Stimulated activated CD8-positive, alpha-beta memory T cell treated with anti-CD3 and anti-CD28 coated beads, Interleukin-15, amount 100 ng/mL, for 4 hours (primary cell): ENCODE data around the gene LORICRIN.
"Not testable (repeated sequence)": the region's sequence is repeated elsewhere in the genome, so short reads cannot be mapped to it uniquely, and the experiment has no call there.

Source experiments
- DNase-seq, 2 donors: peaks; one replicate each; pipeline ENCODE4 v3.0.0-alpha.2; 2020; ENCODE audit warnings: low read depth in 2 of 2

Gene LORICRIN, protein sequence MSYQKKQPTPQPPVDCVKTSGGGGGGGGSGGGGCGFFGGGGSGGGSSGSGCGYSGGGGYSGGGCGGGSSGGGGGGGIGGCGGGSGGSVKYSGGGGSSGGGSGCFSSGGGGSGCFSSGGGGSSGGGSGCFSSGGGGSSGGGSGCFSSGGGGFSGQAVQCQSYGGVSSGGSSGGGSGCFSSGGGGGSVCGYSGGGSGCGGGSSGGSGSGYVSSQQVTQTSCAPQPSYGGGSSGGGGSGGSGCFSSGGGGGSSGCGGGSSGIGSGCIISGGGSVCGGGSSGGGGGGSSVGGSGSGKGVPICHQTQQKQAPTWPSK

DNA sequence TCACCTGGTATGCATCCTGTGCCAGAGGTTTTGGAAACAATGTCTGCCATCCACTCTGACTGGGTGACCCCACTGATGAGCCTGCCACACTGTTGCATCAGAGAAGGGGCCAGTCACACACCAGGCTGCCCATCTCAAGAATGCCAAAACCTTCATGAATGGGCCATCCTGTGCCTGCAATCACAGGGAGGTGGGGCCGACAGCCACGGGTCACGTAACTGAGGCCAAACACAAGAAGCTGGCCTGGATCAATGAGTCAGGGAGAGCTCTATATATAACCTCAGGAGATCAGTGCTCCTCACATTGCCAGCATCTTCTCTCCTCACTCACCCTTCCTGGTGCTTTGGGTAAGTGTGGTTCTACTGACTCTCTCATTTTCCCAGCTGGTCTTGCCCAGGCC is at the start of gene LORICRIN:
LORICRIN (plus strand) TSS at position 301 of the 400 bp plus-strand sequence. CDS start 1,263 bp downstream, outside the sequence.
- DNase-seq, result no peak

DNA sequence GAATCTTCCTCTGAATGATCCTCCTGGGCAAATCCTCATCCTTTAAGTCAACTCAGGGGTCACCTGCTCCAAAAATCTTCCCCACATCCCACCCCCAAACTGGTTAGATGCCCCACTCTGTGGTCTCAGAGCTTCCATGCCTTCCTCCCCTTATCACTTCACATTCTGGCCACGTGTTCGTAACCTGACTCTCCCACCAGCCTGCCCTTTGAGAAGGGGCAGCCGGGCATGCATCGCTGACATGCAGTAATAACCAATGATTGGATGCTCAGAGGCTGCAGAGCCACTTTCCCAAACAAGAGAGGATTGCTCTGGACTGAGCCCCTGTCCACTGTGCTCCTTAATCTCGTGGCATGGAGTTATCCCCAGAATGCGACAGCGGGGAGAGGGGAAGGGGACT is 49.3 kb upstream of the LORICRIN start:
- DNase-seq, result no peak

DNA sequence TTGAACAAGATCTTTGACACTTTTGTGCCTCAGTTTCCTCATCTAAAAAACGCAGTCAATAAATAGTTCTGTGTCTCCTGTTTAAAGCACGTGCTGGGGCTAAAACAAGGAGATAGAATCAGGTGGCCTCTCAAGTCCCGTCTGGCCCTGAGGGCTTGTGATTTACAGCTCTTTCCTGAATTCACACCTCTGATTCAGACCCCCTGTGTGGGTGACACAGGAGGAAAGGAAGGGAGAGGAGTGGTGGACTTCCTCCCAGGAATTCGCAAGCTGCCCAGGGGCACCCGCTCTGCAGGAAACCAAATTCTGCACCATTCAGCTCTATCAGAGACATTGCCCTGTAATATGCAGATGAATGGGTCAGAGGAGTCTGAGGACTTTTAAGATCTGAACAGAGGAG is 47.3 kb upstream of the LORICRIN start:
- DNase-seq, result no peak

DNA sequence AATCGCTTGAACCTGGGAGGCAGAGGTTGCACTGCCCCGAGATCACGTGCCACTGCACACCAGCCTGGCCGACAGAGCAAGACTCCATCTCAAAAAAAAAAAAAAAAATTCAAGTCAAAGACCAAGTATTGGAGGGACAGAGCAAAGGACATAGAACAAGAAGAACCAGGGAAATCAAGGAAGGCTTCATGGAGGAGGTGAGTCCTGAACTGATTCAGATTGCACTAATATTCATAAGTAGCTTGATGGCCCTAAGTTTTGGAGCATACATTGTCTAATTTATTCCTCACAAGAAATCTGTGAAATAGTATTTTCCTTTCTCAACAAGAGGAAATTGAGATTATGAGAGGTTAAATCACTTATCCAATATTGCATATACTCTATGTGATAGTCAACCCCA is 46.0 kb upstream of the LORICRIN start:
- no peak for DNase-seq

DNA sequence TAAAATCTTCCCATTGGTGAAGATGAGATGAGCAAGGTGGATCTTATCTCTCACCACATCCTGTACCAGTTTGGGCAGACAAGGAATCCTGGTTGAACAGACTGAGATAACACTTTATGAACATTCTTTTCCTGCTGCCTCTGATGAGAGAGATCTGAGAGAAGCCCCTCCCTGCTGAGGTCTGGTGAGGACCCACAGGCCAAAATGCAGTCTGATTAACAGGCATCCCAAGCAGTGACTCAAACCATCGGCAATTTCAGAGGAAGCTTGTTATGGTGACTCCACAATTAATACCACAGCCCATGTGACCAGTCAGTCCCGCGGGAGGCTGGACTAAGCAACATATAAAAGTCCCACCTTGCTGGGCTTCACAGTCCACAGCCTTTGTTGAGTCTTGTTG is 42.3 kb upstream of the LORICRIN start, which contains the start of gene PRR9:
PRR9 (plus strand) TSS at position 373 of the 400 bp plus-strand sequence. CDS start 561 bp downstream, outside the sequence.
- no peak for DNase-seq

DNA sequence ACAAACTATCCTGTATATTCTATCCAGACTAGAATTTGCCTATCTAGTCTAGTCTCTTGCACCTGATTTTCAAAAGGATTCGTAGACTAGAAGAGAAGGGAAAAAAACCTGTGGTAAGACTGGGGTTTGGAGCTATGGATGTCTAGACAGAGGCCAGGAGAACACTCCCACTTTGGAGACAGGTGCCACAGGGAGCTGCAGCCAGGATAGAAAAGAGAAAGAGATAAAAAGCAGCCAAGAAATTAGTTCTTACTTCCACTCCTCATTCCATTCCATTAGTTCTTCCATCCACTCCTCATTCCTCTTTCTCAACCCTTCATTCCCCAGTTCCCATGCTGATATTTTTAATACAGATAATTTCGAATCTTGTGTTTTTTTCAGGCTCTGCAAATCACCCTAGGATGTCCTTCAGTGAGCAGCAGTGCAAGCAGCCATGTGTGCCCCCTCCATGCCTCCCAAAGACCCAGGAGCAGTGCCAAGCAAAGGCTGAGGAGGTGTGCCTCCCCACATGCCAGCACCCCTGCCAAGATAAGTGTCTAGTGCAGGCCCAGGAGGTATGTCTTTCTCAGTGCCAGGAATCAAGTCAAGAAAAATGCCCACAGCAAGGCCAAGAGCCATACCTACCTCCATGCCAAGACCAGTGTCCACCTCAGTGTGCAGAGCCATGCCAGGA is 41.6 kb upstream of the LORICRIN start:
- DNase-seq, result no peak

DNA sequence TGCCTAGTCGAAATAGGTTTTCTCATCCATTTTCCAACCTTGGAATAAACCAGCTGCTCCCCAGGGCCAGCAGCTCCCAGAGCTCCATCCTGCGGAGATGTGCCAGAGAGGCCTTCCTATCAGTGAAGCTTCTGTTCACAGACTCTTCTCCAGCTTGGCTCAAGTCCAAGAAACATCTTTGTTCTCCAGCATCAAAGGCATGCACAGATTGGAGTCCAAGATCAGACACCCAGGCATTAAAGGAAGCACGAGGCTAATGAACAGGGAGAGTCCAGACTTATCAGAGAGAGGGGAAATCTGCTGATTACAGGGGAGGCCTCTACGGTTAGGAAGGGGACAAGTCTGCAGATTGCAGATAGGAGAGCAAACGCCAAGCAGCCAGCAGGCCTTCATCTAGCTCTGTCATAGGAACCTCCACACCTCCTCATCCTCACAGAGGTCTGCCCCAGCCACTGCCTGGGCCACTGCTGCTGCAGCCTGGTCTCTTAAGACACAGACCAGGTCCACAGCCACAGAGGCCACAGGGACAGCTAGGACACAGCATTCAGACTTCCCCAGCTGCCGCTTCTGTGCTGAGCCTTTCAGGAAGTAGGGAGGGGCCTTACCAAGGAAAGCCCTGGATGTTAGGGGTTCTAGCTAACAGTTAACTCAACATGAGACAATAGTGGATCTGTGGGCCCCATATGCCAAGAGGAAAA is 38.7 kb upstream of the LORICRIN start:
- no peak for DNase-seq

DNA sequence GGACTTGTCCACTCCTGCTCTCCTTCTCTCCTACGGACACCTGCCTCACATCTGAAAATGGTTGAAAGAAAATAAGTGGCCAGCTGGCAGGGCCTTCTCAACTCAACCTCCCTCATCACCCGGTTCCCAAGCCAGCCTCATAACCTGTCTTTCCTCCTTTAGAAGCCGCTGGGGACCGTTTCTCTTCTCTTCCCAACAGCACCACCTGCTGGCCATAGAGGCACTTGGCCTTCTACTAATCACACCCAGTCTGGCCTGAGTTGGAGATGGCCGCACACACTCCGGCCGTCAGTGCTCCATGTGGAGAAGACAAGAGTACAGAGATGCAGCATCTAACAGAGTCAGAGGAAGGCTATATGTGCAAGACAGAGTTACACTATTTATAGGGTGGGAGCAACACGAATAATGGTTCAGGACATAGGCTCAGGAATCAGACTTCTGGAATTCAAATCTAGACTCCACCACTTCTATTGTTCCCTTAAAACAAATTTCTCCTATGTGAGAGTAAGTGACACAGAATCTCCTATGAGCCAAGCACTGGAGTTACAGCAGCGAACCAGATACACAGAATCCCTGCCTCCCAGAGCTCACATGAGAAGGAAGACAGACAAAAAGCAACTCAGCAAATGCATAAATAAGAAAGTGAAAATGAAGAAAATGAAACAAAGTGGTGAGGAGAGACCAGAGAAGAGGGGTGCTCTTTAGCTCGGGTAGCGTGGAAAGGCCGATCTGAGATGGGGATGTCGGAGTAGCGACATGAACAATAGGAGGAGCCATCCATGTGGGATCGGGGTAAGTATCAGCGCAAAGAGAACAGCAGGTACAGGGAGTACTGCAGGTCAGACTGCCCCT is 36.2 kb upstream of the LORICRIN start:
- DNase-seq, result peak in 1 of 2 donors; percentile 3

DNA sequence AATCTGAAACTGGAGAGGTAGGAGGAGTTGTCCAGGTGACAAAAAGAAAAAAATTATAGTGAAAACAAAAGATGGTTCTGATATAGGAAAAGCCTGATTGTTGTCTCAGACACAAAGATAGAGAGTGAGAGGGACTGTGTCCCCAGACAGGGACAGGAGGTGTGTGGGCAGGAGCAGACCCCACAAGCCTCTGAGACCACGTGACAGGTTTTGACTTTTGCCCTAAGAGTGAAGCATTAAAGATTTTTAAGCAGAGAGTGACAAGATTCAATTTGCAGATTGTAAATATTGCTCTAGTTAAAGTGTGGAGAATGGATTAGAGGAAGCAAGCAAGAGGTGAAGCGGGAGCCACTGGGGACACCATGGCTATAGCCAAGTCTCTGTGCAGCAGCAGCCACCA is 31.7 kb upstream of the LORICRIN start:
- no peak for DNase-seq

DNA sequence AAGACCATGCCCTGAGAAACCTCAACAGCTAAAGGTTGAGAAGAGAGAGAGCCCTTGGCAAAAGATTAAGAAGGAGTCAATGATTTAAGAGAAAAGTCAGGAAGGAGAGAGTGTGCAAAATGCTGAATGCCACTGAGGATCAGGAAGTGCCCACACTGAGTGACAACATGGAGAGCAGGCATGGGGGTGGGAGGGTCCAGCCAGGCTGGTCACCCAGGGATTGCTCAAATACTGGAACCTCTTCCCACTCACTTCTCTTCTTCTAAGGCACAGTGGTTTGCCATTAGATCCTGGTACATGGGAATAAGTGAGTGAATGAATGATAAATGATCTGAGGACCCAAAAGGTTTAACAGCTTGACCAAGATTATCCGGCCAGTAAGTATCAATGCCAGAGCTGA is 31.0 kb upstream of the LORICRIN start:
- DNase-seq, result no peak

DNA sequence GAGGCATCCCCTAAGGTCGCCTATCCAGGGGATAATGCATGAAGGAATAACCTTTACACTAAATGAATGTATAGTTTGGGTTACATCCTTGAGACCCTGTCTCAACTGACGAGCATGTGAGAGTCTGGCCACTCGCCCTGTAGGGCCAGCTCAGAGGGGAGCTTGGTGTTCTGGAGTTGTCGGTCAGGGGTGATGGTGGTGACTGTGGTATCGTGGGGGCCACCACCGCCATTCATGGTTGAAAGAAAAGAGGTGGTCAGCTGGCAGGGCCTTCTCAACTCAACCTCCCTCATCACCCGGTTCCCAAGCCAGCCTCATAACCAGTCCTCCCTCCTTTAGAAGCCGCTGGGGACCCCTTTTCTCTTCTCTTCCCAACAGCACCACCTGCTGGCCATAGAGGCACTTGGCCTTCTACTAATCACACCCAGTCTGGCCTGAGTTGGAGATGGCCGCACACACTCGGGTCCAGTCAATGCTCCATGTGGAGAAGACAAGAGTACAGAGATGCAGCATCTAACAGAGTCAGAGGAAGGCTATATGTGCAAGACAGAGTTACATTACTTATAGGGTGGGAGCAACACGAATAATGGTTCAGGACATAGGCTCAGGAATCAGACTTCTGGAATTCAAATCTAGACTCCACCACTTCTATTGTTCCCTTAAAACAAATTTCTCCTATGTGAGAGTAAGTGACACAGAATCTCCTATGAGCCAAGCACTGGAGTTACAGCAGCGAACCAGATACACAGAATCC is 30.2 kb upstream of the LORICRIN start:
- not testable (repeated sequence) for DNase-seq

DNA sequence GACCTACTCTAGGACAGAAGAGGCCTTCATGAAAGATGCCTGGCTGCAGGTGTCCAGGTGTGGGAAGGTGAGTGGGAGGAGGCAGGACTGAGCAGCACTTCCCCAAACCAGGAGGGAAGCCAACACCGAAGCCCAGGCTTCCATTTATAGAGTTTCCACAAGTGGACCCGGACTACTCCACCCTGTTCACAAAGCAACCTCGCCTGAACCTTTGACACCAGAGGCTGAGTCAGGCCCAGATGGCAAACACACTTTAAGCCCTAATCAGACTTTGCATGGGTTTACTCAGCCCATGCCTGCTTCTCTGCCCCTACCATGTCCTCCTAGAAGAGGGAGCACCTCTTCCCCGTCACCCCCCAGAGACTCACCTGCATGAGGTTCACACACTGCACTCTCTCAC is 28.1 kb upstream of the LORICRIN start:
- no peak for DNase-seq

DNA sequence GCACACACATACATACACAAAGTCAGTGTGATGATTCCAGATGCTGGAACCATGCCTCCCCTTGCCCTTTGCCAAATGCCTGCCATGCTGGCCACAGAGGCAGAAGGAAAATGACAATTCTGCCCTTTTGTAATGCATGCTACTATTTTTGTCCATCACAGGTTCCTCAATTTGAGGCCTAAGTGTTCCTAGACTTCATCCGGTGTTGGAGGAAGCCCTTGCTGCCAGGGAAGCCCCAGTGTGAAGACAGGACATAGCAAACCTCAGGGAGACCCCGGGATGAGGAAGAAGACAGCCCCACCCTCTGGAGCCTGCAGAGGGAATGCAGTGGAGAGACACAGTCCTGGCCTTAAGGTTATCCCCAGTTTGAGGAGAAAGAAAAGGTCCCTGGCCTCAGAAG is 27.7 kb upstream of the LORICRIN start:
- no peak for DNase-seq

DNA sequence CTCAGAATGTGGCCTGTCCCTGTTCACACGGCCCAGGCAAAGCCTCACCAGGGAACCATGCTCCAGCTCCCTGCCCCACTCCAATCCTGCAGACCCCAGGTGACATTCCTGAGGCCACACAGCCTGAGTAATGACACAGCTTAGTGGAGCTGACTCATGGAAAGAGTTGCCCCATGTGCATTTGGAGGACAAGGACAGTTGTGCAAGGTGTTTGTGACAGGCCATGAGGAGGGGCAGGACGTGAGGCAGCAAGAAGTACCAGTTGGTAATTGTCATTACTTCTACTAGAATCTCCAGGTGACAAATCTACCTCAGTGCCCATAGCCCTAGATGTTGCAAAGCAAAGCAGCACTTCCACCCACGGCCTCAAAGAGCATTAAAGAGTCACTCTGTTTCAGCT is 26.9 kb upstream of the LORICRIN start:
- no peak for DNase-seq

DNA sequence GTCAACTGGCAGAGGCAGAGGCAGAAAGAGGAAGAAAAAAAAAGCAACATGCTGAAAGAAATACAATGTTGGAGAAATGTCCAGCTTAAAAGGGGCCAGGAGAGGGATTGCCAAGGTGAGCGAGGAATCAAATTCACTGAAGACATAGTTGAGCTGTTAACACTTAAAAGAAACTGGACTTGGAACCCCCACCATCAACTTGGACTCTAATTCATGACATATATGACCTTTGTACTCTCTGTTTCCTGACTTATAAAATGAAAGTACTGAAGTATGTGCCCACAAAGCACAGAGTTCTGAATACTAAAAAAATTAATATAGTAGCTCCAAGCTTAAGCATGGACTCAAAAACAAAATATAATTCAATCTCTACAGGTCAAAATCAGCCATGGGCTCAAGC is 26.0 kb upstream of the LORICRIN start:
- DNase-seq, result no peak

DNA sequence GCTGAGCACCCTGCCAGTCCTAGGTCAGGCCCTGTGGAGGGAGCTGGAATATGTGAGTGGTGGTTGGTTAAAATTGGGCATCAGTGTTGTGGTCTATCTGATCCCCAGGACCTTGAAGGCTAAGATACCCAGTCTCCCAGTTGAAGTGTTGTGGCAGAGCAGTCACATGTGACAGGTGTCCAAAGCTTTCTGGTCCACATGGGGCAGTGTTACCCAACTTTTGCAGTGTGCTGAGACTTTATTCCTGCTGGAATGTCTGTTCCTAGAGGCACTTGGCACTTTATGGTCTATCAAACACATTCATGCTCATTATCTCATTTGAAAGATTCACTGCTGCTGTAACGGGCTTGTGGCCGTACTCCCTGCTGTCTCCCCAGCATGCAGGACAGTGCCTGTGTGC is 21.0 kb upstream of the LORICRIN start:
- no peak for DNase-seq

DNA sequence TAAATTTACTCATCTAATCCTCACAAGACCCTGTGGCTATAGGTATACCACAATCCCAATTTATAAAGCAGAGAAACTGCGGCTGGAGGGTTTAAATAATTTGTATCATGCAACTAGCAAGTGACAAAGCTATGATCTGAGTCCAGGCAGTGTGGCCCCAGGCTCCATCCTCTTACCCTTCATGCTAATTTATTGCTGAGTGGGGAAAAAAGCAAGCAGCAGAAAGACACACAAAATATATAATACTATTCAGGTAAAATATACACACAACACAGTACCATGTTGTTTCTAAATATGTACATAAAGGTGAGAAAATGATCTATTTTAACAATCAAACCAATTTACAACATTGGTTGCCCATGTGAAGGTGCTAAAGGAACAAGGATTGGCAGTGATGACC is 17.3 kb upstream of the LORICRIN start:
- no peak for DNase-seq

DNA sequence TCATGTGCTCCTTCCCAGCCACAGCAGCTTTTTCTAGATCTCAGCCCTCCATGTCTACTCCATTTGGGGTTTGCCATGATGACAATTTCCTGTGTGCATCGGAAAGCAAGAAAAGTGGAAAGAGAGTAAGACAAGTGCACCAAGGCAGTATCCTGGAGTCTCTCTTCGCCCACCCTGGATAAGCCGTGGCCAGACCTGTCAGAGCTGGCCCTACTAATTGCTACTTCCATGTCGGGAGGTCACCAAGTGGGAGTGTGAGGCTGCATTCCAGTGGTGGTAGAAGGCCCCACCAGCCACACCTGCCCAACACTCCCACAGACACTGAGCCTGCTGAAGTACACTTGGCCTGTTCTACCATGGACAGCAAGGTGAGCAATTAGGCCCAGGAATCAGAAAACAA is 14.0 kb upstream of the LORICRIN start:
- no peak for DNase-seq

DNA sequence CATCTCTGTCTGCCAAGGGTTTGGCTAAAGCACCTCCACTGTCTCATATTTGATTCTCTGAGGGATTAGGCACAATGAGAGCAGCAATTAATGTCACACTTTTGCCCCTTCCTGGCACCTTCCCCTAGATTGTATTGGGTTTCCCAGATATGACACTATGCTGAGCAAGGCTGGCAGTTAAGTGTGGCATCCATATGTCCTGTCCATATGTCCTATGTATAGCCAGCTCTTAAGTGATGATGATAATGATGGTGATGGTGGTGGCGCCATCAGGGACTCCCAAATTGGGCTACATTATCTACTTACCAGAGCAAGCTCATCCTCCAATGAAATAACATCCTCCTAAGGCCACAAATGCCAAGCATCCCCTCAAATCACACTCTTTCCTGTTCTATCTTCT is 13.5 kb upstream of the LORICRIN start:
- DNase-seq, result no peak

DNA sequence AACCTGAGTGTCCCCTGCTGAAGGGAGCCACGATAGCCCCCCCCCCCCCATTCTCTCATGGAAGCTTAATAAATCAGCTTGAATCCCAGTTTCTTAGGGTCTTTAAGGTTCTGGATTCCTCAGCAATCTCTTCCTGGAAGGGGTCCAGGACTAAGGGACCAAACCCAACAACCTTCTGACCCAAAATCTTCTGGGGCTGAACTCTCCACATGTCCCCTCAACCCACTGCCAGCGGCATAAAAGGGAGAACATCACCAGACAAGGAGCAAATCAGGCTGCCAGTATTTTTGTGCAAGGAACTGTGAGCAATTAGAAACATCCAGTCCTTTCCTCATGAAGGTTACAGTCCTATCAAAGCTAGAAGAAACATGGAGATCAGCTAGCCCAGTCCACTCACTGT is 12.7 kb upstream of the LORICRIN start:
- no peak for DNase-seq
